A549 (cell line): ENCODE measurements around the gene OR9G4.

Source experiments
- CBX2 ChIP-seq: fragments of 200-600 bp; sonication (generic); IDR thresholded peaks from 2 replicates; pipeline ENCODE4 v1.6.1; 2016; ENCODE audit warnings: low read depth, mild to moderate bottlenecking, borderline replicate concordance
- CHD2 ChIP-seq: fragments of 150-350 bp; IDR thresholded peaks from 2 replicates; pipeline ENCODE4 v1.6.1; 2014; ENCODE audit warnings: low read length; ENCODE audit not compliant: partially characterized antibody
- CTCF ChIP-seq: fragments of >200 bp; sonication (Bioruptor Twin); formaldehyde crosslinking; IDR thresholded peaks from 3 replicates; pipeline ENCODE4 v1.5.1; 2016
- ELK1 ChIP-seq: fragments of 150-350 bp; IDR thresholded peaks from 2 replicates; pipeline ENCODE4 v1.6.1; 2014; ENCODE audit warnings: low read depth, mild to moderate bottlenecking, low read length
- EP300 ChIP-seq, 2 experiments: fragments of >200 bp; sonication (Bioruptor Twin); formaldehyde crosslinking; IDR thresholded peaks; 2 replicates in 1 of 2; 3 replicates in 1 of 2; pipeline ENCODE4 v1.6.1; 2016 to 2017
- FOXS1 ChIP-seq: fragments of 250-450 bp; sonication (Bioruptor Pico); IDR thresholded peaks from 2 replicates; pipeline ENCODE4 v1.5.0; 2020; ENCODE audit warnings: mild to moderate bottlenecking, moderate library complexity
- NR3C1 ChIP-seq: fragments of >200 bp; sonication (Bioruptor Twin); formaldehyde crosslinking; IDR thresholded peaks from 3 replicates; pipeline ENCODE4 v1.6.1; 2017
- POLR2A ChIP-seq: IDR thresholded peaks from 2 replicates; pipeline ENCODE4 v1.6.1; 2012; ENCODE audit warnings: mild to moderate bottlenecking, low read length
- POLR2AphosphoS2 ChIP-seq: conservative IDR thresholded peaks from 2 replicates; pipeline ENCODE4 v1.6.1; 2012; ENCODE audit warnings: low read length, improper control_type of control experiment, inconsistent platforms
- SMC3 ChIP-seq: fragments of >200 bp; sonication (Bioruptor Twin); formaldehyde crosslinking; IDR thresholded peaks from 3 replicates; pipeline ENCODE4 v1.6.1; 2018; ENCODE audit warnings: inconsistent platforms
- ZFP36 ChIP-seq: fragments of 450-650 bp; IDR thresholded peaks from 2 replicates; pipeline ENCODE4 v1.6.1; 2014; ENCODE audit warnings: borderline replicate concordance; ENCODE audit not compliant: partially characterized antibody

- TF ChIP-seq EP300 (IDR thresholded peaks at IDR 0.05) (no peak), CHD2 (no peak), CTCF (no peak), CBX2 (no peak), POLR2AphosphoS2 (no peak), NR3C1 (no peak), POLR2A (no peak), ELK1 (no peak), ZFP36 (no peak), SMC3 (no peak), FOXS1 (no peak)
Observed at GRCh38 chr11:56698795-56699194, 49.7 kb downstream of the OR9G4 start, which contains the start of gene OR9G1.
